Liver (tissue), 6 donors: ENCODE measurements around the gene GPR152. TPM values are rescaled to one million over a fixed set of nuclear protein-coding genes. Genes with fewer than 3 reads are reported as not detected.

Experiments
- CTCF ChIP-seq: fragments of 150-350 bp; IDR thresholded peaks from 2 replicates; pipeline ENCODE4 v1.5.1; 2017; ENCODE audit warnings: improper control_type of control experiment, low read depth, low read length; ENCODE audit not compliant: missing input control
- YY1 ChIP-seq: IDR thresholded peaks from 2 replicates; pipeline ENCODE4 v1.6.1; 2016; ENCODE audit warnings: antibody characterized with exemption, mild to moderate bottlenecking
- polyA plus RNA-seq, 2 donors: library from polyadenylated mRNA; stranded (reverse) in 1 of 2; unstranded in 1 of 2; fragments of 200-250 nt in 1 of 2; fragments of >200 nt in 1 of 2; fragmentation: Nextera tagmentation in 1 of 2; extraction: Ambion mirVana in 1 of 2; gene quantifications; one replicate each; pipeline versions ENCODE4 v1.2.1 to v1.2.3, GENCODE V29; 2013 to 2015
- small RNA-seq: library from RNA; depleted of rRNA; stranded (forward); fragments of <200 nt; gene quantifications from one replicate; pipeline ENCODE3, GENCODE V24; 2014
- total RNA-seq, 2 donors: library from RNA; depleted of rRNA; stranded (reverse); fragments of >200 nt; gene quantifications; one replicate each; pipeline ENCODE4 v1.2.3, GENCODE V29; 2014
- donor health status: healthy.
- donor health status: healthy.
- donor health status: healthy.

Gene GPR152
- total and polyA plus RNA-seq, 4 donors, result not detected

GRCh38 chr11:67401495-67402191 is 50.9 kb downstream of the GPR152 start, which contains the start of gene PPP1CA (continued):
- peak; percentile 48 for TF ChIP-seq CTCF
- peak; percentile 28 for TF ChIP-seq YY1

Small RNAs within 50 kb of the gene (small RNA-seq; reads per million reads assigned to genes)
- gene MIR6752, result not detected

Other genes starting within 250 kb of the GPR152 start
- gene GRK2, start 186.3 kb downstream of the GPR152 start, total RNA-seq, result 10 to 100 TPM; 35.0 to 41.4 TPM
- gene GRK2, start 186.3 kb downstream of the GPR152 start, polyA plus RNA-seq, result 10 to 100 TPM; 13.4 to 28.4 TPM
- 10 to 100 TPM in 1 of 2 donors, 1 to 10 TPM in 1; 5.6 to 15.0 TPM for gene ANKRD13D, start 163.4 kb downstream of the GPR152 start, total RNA-seq
- gene ANKRD13D, start 163.4 kb downstream of the GPR152 start, polyA plus RNA-seq, result 1 to 10 TPM; 5.5 to 6.1 TPM
- gene SSH3, start 149.2 kb downstream of the GPR152 start, total RNA-seq, result 10 to 100 TPM in 1 of 2 donors, 1 to 10 TPM in 1; 4.8 to 10.4 TPM
- gene SSH3, start 149.2 kb downstream of the GPR152 start, polyA plus RNA-seq, result 1 to 10 TPM; 7.6 to 8.7 TPM
- 10 to 100 TPM; 18.8 to 53.0 TPM for gene POLD4, start 99.2 kb downstream of the GPR152 start, total RNA-seq
- 100 to 1,000 TPM; 119 to 246 TPM for gene POLD4, start 99.2 kb downstream of the GPR152 start, polyA plus RNA-seq
- under 1 TPM; 0.17 to 0.23 TPM for gene CLCF1, start 79.1 kb downstream of the GPR152 start, total RNA-seq
- gene CLCF1, start 79.1 kb downstream of the GPR152 start, polyA plus RNA-seq, result 1 to 10 TPM in 1 of 2 donors, under 1 TPM in 1; 0.14 to 1.8 TPM
- gene RAD9A, start 60.7 kb downstream of the GPR152 start, total RNA-seq, result 1 to 10 TPM; 5.9 to 8.6 TPM
- 1 to 10 TPM; 4.5 to 5.4 TPM for gene RAD9A, start 60.7 kb downstream of the GPR152 start, polyA plus RNA-seq
- 10 to 100 TPM; 62.4 to 92.9 TPM for gene PPP1CA, start 50.9 kb downstream of the GPR152 start, total RNA-seq
- 10 to 100 TPM; 74.2 to 77.6 TPM for gene PPP1CA, start 50.9 kb downstream of the GPR152 start, polyA plus RNA-seq
- gene TBC1D10C, start 48.6 kb downstream of the GPR152 start, total RNA-seq, result 1 to 10 TPM; 2.3 to 4.4 TPM
- gene TBC1D10C, start 48.6 kb downstream of the GPR152 start, polyA plus RNA-seq, result 1 to 10 TPM; 1.1 to 1.6 TPM
- under 1 TPM; 0.05 to 0.08 TPM for gene CARNS1, start 37.1 kb downstream of the GPR152 start, total RNA-seq
- gene CARNS1, start 37.1 kb downstream of the GPR152 start, polyA plus RNA-seq, result under 1 TPM; 0.12 to 0.19 TPM
- gene RPS6KB2, start 24.2 kb downstream of the GPR152 start, total RNA-seq, result 10 to 100 TPM; 42.2 to 49.6 TPM
- gene RPS6KB2, start 24.2 kb downstream of the GPR152 start, polyA plus RNA-seq, result 10 to 100 TPM; 31.5 to 33.2 TPM
- gene PTPRCAP, start 15.0 kb downstream of the GPR152 start, total RNA-seq, result 1 to 10 TPM; 3.9 to 5.0 TPM
- gene PTPRCAP, start 15.0 kb downstream of the GPR152 start, polyA plus RNA-seq, result 1 to 10 TPM; 2.9 to 6.2 TPM
- gene CORO1B, start 9.3 kb downstream of the GPR152 start, total RNA-seq, result 10 to 100 TPM; 34.4 to 41.4 TPM
- gene CORO1B, start 9.3 kb downstream of the GPR152 start, polyA plus RNA-seq, result 10 to 100 TPM; 14.1 to 38.4 TPM
- 1 to 10 TPM; 2.1 to 2.9 TPM for gene CABP4, start 2.6 kb upstream of the GPR152 start, total RNA-seq
- gene CABP4, start 2.6 kb upstream of the GPR152 start, polyA plus RNA-seq, result 1 to 10 TPM in 1 of 2 donors, under 1 TPM in 1; 0.85 to 1.2 TPM
- gene TMEM134, start 16.5 kb upstream of the GPR152 start, total RNA-seq, result 10 to 100 TPM; 10.2 to 50.8 TPM
- gene TMEM134, start 16.5 kb upstream of the GPR152 start, polyA plus RNA-seq, result 10 to 100 TPM; 76.3 to 86.9 TPM
- 10 to 100 TPM; 17.6 to 21.5 TPM for gene AIP, start 30.3 kb upstream of the GPR152 start, total RNA-seq
- 10 to 100 TPM; 24.7 to 28.2 TPM for gene AIP, start 30.3 kb upstream of the GPR152 start, polyA plus RNA-seq
- 1 to 10 TPM; 3.2 to 6.9 TPM for gene PITPNM1, start 52.6 kb upstream of the GPR152 start, total RNA-seq
- 1 to 10 TPM; 1.3 to 9.3 TPM for gene PITPNM1, start 52.6 kb upstream of the GPR152 start, polyA plus RNA-seq
- 10 to 100 TPM; 14.1 to 32.5 TPM for gene CDK2AP2, start 55.4 kb upstream of the GPR152 start, total RNA-seq
- 100 to 1,000 TPM in 1 of 2 donors, 10 to 100 TPM in 1; 80.7 to 126 TPM for gene CDK2AP2, start 55.4 kb upstream of the GPR152 start, polyA plus RNA-seq
- not detected for gene CABP2, start 70.7 kb upstream of the GPR152 start, total RNA-seq
- gene CABP2, start 70.7 kb upstream of the GPR152 start, polyA plus RNA-seq, result not detected
- 100 to 1,000 TPM in 1 of 2 donors, 10 to 100 TPM in 1; 25.6 to 228 TPM for gene GSTP1, start 131.1 kb upstream of the GPR152 start, total RNA-seq
- 10 to 100 TPM; 35.1 to 54.5 TPM for gene GSTP1, start 131.1 kb upstream of the GPR152 start, polyA plus RNA-seq
- 100 to 1,000 TPM in 1 of 2 donors, 10 to 100 TPM in 1; 83.6 to 162 TPM for gene NDUFV1, start 154.2 kb upstream of the GPR152 start, total RNA-seq
- gene NDUFV1, start 154.2 kb upstream of the GPR152 start, polyA plus RNA-seq, result 100 to 1,000 TPM; 163 to 172 TPM
- gene NUDT8, start 177.2 kb upstream of the GPR152 start, total RNA-seq, result 10 to 100 TPM; 19.5 to 19.6 TPM
- gene NUDT8, start 177.2 kb upstream of the GPR152 start, polyA plus RNA-seq, result 10 to 100 TPM; 29.3 to 66.9 TPM
- gene TBX10, start 187.0 kb upstream of the GPR152 start, total RNA-seq, result not detected
- under 1 TPM; 0.12 to 0.43 TPM for gene TBX10, start 187.0 kb upstream of the GPR152 start, polyA plus RNA-seq
- 1 to 10 TPM; 2.7 to 5.8 TPM for gene ACY3, start 198.0 kb upstream of the GPR152 start, total RNA-seq
- 10 to 100 TPM in 1 of 2 donors, 1 to 10 TPM in 1; 9.4 to 12.9 TPM for gene ACY3, start 198.0 kb upstream of the GPR152 start, polyA plus RNA-seq
- gene ALDH3B2, start 221.9 kb upstream of the GPR152 start, total RNA-seq, result not detected
- not detected for gene ALDH3B2, start 221.9 kb upstream of the GPR152 start, polyA plus RNA-seq